Body of pancreas (tissue), 4 donors: ENCODE measurements around the gene OR52W1.

Source experiments
- CTCF ChIP-seq, 7 experiments: fragments of 450-650 bp in 4 of 7; fragments of 200-600 bp in 3 of 7; sonication (generic) in 3 of 7; IDR thresholded peaks; one replicate each; pipeline ENCODE4 v1.5.1; 2016 to 2019; ENCODE audit warnings: antibody characterized with exemption in 7 of 7
- POLR2A ChIP-seq, 3 donors: fragments of 450-650 bp; IDR thresholded peaks; one replicate each; pipeline ENCODE4 v1.6.1; 2016; ENCODE audit warnings: antibody characterized with exemption in 3 of 3, mild to moderate bottlenecking in 2 of 3

GRCh38 chr11:6210274-6210955 lies 11.4 kb downstream of the OR52W1 start:
- TF ChIP-seq POLR2A (IDR thresholded peaks at IDR 0.05) (no peak), CTCF (IDR thresholded peaks at IDR 0.05) (no peak)
